ENCODE results near the gene TUFM.
"Not testable (repeated sequence)": the region's sequence is repeated elsewhere in the genome, so short reads cannot be mapped to it uniquely, and the experiment has no call there.

TUFM gene

DNA sequence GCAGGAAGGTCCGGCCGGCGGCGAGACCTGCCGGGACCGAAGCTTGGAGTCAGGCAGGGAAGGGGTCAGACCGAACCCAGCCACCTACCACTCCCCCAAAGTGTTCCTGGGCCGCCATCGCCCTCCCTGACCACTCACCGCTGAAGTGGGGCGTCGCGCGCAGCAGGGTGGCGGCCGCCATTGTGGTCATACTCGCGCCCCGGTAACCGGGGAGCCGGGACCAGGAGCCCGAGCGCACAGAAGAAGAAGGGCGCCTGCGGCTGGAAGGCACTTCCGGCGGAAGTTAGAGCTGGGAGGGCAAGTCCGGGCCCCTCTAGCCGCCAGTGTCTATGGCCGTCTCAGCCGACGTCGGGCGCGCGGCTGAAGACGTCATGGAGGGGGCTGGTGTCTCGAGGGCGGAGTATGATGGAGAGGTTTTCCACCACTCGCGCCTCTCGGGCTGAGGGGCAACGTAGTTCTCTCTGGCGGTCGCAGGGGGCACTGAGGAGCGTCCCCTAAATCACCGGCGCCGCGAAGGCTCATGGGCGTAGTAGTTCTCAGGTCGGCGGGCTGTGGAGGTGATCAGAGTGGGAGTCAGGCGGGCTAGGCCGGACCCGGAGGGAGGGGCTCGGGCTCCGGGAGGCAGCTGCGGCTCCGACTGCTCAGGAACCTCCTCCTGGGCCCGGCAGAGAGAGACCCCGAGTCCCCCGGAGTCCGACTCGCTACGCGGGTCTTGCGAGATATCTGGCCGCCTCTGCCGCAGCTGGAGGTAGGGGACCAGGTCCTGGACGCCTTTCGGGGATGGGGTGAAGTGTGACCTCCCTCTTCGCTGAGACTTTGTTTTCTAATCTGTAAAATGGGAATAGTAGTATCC lies at the start of gene TUFM:
Gene TUFM, minus strand, starts transcription at position 269 of the 853 bp plus-strand sequence. Its CDS starts 79 bp downstream, at position 190.
- peak within 1 kb of the TSS; percentile 97 for H3K4me3 ChIP-seq (ENCODE audit: low read depth, low read length)
- peak; percentile 52; the same call in 1 of the 2 replicates for TF ChIP-seq CTCF (IDR thresholded peaks at IDR 0.05; ENCODE audit: low read depth, low read length)

- H3K4me3 ChIP-seq (ENCODE audit: low read depth, low read length) = no peak overlapping the region
- no peak for TF ChIP-seq CTCF (IDR thresholded peaks at IDR 0.05; ENCODE audit: low read depth, low read length)
Measured at GRCh38 chr16:28895609-28896008, 49.5 kb upstream of the TUFM start.

DNA sequence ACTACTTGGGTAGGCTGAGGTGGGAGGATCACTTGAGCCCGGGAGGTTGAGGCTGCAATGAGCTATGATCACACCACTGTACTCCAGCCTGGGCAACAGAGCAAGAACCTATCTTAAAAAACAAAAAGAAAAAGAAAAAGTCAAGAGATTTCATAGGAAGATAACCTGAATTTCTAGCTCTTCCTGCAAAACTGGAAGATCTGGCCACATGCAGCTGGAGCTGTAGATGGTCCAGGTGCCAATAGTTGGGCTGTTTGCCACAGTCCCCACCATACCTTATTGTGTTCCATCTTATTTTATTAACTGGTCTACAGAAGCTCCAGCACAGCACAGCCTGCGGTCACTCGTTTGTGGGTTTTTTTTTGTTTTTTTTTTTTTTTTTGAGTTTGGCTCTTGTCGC lies 47.1 kb upstream of the TUFM start:
- TF ChIP-seq CTCF (IDR thresholded peaks at IDR 0.05; ENCODE audit: low read depth, low read length) = no peak
- no peak overlapping the region for H3K4me3 ChIP-seq (ENCODE audit: low read depth, low read length)

- H3K4me3 ChIP-seq (ENCODE audit: low read depth, low read length) = no peak overlapping the region
- TF ChIP-seq CTCF (IDR thresholded peaks at IDR 0.05; ENCODE audit: low read depth, low read length) = no peak
Measured at GRCh38 chr16:28891964-28892890, 46.1 kb upstream of the TUFM start.

DNA sequence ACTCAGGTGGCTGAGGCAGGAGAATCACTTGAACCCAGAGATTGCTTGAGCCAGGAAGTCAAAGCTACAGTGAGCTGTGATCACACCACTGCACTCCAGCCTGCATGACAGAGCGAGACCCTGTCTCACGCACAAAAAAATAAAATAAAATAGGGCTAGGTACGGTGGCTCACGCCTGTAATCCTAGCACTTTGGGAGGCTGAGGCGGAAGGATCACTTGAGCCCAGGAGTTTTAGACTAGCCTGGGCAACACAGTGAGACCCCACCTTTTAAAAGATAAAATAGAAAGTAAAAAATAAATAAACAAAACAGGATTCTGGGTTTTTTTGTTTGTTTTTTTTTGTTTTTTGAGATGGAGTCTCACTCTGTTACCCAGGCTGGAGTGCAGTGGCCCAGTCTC lies 44.2 kb upstream of the TUFM start:
- not testable (repeated sequence) for H3K4me3 ChIP-seq (ENCODE audit: low read depth, low read length)

DNA sequence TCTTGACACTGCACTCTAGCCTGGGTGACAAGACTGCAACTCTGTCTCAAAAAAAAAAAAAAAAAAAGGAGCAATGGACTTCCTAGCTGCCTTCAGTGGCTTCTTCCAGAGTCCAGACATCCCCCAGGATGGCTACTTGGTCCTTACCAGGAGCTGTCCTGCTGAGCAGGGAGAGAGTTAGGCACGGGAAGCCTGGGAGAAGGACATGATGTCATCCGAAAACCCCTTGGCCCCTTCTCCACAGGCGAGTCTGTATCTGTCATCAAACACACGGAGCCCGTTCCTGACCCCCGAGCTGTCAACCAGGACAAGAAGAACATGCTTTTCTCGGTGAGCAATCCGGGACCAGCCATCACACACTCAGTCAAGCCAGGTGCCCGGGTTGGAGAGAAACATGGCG lies 40.8 kb upstream of the TUFM start:
- H3K4me3 ChIP-seq (ENCODE audit: low read depth, low read length) = no peak overlapping the region
- TF ChIP-seq CTCF (IDR thresholded peaks at IDR 0.05; ENCODE audit: low read depth, low read length) = no peak

- TF ChIP-seq CTCF (IDR thresholded peaks at IDR 0.05; ENCODE audit: low read depth, low read length) = no peak
Measured at GRCh38 chr16:28884045-28884444, 37.9 kb upstream of the TUFM start.

More at GRCh38 chr16:28884045-28884444, 37.9 kb upstream of the TUFM start:
- no peak overlapping the region for H3K4me3 ChIP-seq (ENCODE audit: low read depth, low read length)
